Lung microvascular endothelial cell (primary cell): ENCODE results near the gene COX4I1. TPM values are rescaled to one million over a fixed set of nuclear protein-coding genes. Genes with fewer than 3 reads are reported as not detected.

Experiments used
- DNase-seq, 2 donors: peaks; one replicate each; pipeline versions ENCODE4 v3.0.0 to v3.0.0-alpha.2; 2010; ENCODE audit warnings: low read depth in 2 of 2
- total RNA-seq: library from RNA; depleted of rRNA; stranded (reverse); fragments of >200 nt; gene quantifications from 2 replicates; pipeline ENCODE4 v1.2.1, GENCODE V29; 2014

COX4I1 gene
- total RNA-seq, 1 donor from 2014 or later = 633 TPM

DNA sequence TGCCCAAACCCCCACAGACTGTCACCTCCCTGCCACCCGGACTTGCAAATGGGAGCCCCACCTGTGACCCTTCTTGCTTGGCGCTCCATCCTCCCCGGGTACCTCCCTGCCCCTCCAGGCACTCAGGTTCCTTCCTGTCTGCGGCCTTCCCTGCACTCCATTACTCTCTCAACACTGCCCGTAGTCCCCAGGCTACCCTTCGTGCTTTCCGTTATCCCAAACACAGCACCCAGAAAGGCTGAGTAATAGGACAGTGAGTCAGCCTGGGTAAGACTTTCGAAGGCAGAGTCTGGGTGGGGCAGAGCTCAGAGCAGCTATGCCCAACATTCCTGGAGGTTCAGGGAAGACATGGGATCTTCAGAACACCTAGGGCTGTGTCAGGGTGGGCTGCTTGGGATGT, 32.0 kb upstream of the COX4I1 start:
- DNase-seq = peak; percentile 52 to 84

DNA sequence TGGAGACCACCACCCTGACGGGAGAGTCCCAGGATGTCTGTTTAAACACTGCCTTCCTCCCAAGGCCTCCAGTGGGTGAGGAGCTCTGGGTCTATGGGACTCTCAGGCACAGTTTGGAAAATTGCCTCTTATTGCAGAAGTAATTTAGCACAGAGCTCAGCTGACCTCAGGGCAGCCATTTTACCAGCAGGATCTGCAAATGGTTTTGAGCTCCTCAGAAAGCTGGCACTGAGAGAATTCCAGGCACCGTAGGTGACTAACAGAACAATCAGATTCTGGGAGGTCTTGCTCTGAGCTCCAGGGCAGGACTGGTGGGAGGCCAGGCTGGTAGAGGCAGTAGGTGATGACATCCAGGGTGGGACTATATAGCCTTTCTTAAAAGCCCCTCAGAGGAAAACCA, 31.3 kb upstream of the COX4I1 start:
- no peak for DNase-seq

DNA sequence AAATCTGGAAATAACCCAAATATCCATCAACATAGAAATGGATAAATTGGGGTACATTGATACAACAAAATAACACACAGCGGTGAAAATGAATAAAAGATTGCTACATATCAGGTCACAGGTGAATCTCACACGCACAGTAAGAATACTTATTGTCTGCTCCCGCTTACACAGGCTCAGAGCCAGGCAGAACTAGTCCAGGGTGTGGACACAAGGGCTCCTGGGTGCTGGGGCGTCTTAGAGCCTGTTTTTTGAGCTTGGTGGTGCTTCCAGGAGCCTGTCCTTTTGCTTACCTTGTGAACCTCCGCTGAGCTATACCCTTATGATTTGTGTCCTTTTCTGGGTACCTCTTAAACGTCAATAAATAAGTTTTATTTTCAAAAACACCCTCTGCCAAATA, 28.8 kb upstream of the COX4I1 start:
- DNase-seq = no peak

DNA sequence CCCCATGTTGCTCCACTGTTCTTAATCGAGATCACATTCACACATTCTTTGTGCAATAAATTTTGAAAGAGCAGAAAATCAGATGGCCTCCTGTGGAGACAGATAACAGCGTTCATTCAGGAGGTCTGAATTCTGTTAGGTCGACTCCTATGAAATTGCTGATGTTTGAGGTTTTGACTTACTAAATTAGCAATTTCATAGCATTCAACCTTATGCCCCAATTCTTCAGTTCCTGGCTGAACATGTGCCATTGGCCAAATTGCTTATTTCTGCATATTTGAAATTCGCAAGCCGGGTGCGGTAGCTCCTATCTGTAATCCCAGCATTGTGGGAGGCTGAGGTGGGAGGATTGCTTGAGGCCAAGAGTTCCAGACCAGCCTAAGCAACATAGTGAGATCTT, 26.5 kb upstream of the COX4I1 start:
- DNase-seq = no peak

DNA sequence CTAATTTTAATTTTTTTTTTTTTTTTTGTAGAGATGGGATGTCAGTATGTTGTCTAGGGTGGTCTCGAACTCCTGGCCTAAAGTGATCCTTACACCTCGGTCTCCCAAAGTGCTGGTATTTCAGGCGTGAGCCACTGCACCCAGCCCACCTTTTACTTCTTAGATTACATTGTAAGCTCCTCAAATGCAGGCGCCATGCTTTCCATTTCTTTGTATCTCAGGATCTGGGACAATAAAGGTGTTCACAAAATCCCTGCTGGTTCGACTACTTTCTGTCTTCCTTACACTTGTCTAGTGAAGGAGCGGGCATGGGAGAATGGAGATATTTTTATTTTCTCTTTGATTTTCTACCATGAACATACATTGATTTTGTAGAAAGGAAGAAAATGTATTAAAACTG, 25.4 kb upstream of the COX4I1 start:
- no peak for DNase-seq

DNA sequence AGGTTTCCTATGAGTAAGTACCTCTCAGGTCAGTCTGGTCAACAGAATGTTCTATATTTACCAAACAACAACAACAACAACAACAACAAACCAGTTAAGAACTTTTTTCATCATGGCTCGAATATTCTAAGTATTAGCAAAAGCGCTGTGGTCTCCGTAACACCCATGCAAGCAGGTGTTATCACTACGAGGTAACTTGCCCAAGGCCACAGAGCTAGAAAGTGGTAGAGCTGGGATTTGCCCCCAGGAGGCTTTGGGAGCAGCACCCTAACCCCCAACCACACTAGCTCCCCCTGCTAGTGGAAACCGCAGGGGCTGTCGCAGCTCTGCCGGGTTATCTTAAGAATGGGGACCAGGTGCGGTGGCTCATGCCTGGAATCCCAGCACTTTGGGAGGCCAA, 24.7 kb upstream of the COX4I1 start:
- no peak for DNase-seq

DNA sequence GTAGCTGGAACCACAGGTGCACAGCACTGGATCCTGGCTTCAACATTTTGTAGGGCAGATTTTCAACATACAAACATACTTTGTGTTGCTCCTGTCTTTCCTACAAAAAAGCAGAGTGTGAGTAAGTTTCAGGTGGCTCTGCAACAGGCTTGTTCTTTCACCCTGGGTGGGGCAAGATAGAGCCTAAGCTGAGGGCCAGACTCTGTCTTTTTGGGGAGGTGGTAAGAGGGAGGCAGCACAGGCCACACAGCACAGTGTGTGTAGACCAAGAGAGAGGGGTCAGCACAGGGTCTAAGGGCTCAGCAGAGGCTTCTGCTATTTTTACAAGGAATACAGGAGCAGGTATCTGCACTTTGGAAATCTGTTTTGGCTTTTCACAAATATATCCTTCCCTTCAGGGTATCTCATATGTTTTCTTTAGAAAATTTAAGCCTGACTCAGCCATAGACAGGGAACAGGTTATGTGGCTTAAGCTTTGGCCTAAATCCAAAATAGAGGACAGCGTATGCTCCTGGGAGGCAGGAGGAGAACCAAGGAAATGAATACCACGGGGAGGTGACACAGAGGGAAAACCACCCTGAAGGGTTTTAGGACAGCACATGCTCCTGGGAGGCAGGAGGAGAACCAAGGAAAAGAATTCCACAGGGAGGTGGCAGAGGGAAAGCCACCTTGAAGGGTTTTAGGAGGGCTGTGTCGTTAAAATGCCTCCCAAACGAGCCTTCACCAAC, 21.7 kb upstream of the COX4I1 start:
- peak; percentile 33 to 55 for DNase-seq

DNA sequence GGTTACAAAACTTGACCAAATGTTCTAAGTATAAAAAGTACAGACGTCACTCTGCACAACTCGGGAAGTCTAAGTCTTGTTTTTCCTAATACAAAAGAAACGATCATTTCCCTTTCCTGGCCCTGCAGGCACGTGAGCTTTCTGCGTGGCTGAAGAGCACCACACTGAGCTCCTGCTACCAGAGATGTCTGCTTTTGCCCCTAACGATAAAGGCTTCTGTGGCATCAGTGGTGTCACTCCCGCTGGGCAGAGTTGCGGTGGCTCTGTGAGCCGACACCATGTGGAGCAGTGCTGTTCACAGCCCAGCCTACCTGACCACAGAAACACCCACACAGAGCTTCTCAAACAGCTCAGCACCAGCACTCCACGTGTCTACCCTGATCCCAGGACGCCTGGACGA, 20.6 kb upstream of the COX4I1 start:
- DNase-seq = peak; percentile 86 to 87

DNA sequence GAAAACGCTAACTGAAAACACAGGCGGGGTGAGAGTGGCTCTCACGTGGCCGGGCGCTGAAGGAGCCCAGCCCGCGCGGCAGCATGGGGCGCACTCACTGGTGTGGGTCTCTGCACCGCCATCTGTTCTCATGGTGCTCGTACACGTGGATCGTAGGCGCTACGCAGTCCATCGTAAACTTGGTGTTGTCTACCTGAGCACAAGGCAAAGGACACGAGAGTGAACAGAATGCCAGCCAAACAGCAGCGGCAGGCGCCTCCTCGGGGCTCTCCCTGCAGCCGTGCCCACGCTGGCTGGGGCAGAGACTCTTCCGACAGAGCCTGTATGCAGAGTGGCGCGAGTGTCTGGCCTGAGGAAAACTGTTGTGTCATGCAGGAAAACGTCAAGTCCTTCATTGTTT, 19.2 kb upstream of the COX4I1 start:
- no peak for DNase-seq

DNA sequence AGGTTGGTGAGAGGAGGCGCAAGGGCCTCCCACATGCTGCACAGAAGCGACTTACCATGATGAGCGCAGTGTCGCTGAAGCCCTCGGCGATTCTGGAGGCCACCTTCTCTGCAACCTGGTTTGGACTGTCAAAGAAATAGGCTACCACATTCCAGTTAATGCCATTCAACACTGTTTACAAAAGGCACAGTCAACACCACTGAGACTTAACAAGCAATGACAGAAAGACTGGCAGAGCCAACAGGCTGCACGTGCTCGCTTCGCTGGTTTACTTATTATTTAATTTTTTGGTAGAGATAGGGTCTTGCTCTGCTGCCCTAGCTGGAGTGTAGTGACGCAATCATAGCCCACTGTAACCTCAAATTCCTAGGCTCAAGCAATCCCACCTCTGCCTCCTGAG, 18.3 kb upstream of the COX4I1 start:
- no peak for DNase-seq

DNA sequence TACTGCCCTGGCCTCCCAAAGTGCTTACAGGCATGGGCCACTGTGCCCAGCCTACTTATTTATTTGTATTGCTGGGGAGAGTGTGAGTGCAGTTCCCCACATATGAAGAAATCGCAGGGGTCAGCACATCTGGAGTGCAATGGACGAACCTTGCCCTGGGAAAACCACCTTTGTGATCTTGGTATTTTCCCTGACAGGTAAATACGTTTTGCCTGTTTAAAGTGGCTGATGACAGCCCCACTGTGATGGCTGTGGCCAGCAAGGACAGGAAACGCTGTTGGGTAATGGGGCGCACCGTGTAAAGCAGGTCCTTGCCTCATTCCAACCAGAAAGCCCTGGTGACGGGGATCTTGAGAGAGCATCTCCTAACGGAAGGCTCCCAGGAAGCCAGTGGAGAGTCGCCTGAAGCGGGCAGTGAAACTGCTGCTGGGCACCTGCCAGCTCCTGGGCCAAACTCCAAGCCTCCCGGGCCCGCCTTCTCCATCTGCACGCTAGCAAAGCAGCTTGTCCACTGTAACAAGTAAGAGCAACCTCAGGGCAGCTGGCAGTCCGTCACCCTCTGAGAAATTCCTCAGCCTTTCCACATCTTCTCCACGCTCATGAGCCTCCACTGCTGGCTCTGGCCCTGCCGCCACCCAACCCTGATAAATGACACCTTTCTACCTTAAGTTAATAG, 17.7 kb upstream of the COX4I1 start:
- no peak for DNase-seq

DNA sequence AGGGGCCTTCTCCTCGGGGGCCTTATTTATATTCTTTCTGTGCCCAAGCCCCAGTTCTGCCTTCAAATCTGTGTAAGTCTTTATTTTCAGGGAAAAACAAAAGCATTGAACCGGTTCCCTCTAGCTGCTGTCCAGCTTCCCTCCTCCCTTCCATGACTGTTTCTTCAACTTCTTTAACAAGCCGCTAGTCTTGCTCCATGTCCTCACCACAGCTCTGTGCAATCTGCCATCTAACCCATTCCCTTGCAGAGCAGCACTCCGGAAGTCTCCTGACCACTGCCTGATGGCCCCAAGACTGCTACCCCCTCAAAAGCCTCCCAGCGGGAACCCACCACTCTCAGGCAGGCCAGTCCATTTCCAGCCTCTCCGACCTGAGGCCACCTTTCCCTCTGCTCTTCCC, 17.0 kb upstream of the COX4I1 start:
- no peak for DNase-seq

DNA sequence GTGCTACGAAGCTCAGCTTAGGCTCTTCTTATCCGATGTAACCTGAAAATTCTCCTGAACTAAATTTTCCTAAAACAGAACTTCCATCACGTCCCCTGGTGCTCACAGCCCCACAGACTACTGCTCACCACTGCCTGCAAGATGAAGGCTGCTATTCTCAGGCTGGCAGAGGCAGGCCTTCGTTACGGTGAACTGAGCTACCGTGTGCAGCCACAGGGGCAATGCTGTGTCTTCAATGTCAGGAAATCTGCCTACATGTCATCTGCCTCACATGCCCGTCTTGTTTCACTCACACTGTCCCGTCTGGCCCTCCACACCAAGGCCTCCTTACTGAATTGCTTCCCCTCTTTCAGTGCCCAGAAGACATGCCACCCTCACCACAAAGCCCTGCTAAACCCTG, 16.1 kb upstream of the COX4I1 start:
- DNase-seq = no peak

DNA sequence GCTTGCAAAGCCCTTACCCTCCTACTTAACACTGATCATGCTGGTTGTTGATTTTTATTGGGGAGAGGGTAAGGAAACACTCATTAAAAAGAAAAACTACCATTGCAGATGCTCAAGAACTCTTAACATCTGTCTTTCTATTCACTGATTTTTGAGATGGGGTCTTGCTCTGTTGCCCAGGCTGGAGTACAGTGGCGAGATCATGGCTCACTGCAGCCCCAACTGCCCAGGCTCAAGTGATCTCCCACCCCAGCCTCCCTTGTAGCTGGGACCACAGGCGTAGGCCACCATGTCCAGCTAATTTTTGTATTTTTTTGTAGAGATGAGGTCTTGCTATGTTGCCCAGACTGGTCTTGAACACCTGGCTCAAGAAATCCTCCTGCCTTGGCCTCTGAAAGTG, 14.7 kb upstream of the COX4I1 start:
- DNase-seq = no peak

DNA sequence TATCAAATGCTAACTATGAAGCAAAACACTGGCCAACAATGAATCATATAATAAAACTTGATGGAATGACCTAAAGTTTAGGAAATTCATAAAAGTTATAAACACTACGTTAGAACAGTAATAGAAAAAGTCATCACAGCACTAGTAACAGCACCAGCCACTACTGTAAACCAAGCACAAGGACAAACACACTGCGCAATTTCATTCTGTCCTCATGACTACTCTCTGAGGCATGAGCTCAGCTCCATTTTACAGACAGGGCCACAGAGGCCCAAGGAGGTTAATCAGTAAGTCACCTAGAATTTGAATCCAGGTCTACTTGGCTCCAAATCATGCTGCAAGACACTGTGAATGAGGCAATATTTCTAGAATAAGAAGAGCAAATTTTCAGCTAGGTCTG, 13.6 kb upstream of the COX4I1 start:
- no peak for DNase-seq

DNA sequence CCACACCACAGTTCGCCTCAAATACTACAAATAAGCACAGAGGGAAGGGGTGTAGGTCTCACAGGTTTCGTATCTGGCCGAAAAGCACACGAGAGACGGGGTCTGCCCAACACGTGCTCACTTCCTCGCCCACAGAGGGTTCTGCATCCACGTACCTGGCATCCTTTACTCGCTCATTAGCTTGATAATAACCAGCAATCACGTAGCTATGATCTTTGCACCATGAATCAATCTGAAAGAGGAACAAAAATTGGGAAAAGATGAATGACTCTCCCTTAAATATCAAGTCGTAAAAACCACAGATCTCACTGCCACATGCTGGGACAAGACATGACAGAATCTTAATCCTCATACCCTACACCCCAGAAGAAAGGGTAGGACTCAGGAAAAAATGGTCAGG, 10.7 kb upstream of the COX4I1 start:
- no peak for DNase-seq

DNA sequence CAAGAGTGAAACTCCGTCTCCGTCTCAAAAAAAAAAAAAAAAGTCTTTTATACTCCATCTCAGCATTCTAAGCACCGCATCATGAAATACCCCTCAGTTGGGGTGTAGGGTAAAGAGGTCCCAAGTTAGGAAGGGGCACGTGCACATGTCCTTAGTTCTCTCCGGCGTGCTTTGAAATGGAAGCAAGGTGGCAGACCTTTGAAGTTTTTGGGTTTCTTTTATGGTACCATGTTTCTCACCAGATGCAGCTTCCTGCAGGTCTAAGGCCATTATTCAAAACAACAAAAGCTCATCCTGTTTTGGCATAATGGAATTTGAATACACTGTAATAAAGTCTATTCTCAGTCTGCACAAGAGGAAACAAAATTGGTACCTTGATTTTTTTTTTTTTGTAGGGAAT, 9.7 kb upstream of the COX4I1 start:
- DNase-seq = peak; percentile 9 to 42

DNA sequence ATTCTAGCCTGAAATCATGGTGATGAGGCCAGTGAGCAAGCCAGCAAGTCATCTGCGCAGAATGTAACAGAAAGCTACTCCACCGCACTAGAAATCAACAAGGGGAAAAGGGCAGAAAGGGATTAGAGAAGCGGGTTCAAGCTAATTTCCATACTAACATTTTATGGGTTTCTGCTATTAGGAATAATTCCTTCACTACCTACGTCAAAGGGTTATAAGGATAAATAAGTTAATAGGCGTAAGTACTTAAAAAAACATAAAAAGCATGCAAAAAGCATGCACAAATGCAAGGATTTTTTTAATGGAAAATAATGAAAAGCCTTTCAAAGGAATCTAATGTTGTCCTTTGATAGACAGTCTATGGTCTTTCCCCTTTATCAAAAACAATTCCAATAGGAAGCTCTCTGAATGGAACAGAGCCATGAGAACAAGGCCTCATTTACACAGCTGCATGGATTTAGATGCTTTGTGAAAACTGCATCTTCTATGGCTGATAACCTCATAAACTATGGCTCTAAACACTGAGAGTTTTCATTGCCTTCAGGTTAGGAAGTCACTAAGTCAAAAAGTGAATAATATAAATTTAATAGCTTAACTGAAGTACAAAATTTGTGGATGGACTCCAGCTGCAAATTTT, 5.7 kb upstream of the COX4I1 start:
- DNase-seq = no peak

DNA sequence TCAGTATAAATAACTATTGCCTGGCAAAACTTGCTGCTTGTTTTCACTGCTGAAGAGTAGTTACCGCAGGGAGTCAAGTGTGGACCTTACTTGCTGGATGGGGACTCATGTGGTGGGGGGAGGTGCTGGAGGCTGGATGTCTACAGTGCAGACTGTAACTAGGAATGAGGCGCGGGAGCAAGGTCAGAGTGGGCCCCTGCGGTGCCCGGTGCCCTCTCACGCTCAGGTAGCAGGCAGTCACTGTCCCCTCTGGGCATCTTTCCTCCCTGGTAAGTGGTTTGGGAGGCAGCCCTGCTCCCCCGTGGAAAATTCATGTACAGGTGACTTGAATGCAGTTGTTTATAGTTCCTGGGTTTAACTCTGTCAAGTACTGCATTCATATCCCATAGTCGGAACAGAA, 4.8 kb upstream of the COX4I1 start:
- DNase-seq = no peak

DNA sequence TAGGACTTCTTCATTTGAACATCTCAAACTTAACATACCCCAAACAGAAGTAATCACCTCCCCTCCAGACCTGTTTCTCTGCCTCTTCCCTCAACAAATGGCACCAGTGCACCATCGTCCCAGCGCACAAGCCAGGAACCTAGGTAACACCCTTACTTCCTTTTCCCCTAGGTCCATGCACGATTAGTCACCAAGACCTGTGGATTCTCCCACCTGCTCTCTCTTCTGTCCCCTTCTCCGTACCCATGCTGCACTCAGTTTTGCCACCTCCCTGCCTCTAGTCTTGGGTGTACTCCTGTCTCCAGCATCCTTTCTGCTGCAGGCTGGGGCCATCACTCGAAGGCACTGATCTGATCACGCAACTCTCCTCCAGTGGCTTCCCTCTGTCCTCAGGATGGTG, 3.3 kb upstream of the COX4I1 start:
- no peak for DNase-seq

DNA sequence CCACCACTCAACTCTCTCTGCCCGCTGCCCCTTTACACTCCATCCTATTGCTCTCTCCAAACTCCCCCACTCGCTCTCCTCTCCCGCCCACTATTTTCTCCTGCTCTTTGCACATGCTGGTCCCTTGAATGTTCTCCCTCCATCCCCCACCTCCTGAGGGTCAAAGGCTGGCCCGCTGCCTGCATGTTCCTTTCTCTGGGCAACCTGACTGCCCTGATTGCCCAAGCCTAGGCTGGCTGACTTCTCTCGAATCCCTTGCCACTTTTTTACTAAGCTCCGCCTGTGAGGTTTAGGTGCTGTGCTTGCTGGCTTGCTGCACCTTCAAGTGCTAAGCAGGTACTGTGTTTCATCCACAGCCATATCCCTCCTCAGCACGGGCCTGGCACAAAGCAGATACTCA, 2.9 kb upstream of the COX4I1 start:
- no peak for DNase-seq

DNA sequence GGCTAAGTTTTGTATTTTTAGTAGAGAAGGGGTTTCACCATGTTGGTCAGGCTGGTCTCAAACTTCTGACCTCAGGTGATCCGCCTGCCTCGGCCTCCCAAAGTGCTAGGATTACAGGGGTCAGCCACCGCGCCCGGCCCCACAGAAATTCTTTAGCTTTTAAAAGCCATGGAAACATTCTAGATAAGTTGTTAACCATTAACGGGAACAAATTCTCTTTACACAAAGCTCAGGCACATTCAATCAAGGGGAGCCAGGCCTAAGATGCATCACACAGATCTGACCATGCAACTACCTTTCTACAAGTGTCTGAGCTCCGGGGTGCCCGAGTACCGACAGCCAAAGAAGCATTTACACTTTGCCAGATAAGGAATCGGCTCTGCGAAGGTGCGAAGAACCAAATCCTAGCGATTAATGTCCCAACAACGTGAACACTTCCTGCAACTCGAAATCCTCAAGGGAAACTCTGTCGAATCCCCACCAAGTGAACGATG, 1.2 kb upstream of the COX4I1 start:
- peak in 1 of 2 donors; percentile 19 for DNase-seq
